OCI-LY7 (cell line): ENCODE measurements around the gene CCDC181.

Experiments
- CTCF ChIP-seq: fragments of 200-600 bp; sonication (generic); conservative IDR thresholded peaks from 2 replicates; pipeline ENCODE4 v1.5.1; 2014; ENCODE audit warnings: mild to moderate bottlenecking, antibody characterized with exemption, low read length, moderate library complexity, mixed read lengths
- EZH2phosphoT487 ChIP-seq: fragments of 200-600 bp; sonication (generic); IDR thresholded peaks from 2 replicates; pipeline ENCODE4 v1.6.1; 2018; ENCODE audit warnings: low read depth, borderline replicate concordance, mild to moderate bottlenecking, mixed run types, antibody characterized with exemption, low read length, moderate library complexity, mixed read lengths

- no peak for TF ChIP-seq CTCF
- no peak for TF ChIP-seq EZH2phosphoT487
Observed at GRCh38 chr1:169381162-169381561, 46.1 kb downstream of the CCDC181 start.
